Measurements from ENCODE around the gene FSIP1.
A peak's percentile ranks its signal among the peaks of the same experiment; 100 is the strongest.

Gene FSIP1

GRCh38 chr15:39770748-39771689 is 11.6 kb downstream of the FSIP1 start:
- no peak for TF ChIP-seq CTCF (IDR thresholded peaks at IDR 0.05; ENCODE audit: insufficient read depth, low read depth, low read length, missing control alignments)
- no peak overlapping the region for H3K4me3 ChIP-seq (ENCODE audit: low read length)
- DNase-seq (ENCODE audit: low read depth), result no peak

GRCh38 chr15:39767921-39768320 is 14.7 kb downstream of the FSIP1 start:
- TF ChIP-seq CTCF (IDR thresholded peaks at IDR 0.05; ENCODE audit: insufficient read depth, low read depth, low read length, missing control alignments), result no peak
- DNase-seq (ENCODE audit: low read depth), result no peak
- H3K4me3 ChIP-seq (ENCODE audit: low read length), result no peak overlapping the region

- no peak overlapping the region for H3K4me3 ChIP-seq (ENCODE audit: low read length)
- TF ChIP-seq CTCF (IDR thresholded peaks at IDR 0.05; ENCODE audit: insufficient read depth, low read depth, low read length, missing control alignments), result no peak
- DNase-seq (ENCODE audit: low read depth), result no peak
Measured at GRCh38 chr15:39761006-39761405, 21.6 kb downstream of the FSIP1 start.

- peak; percentile 69 for TF ChIP-seq CTCF (IDR thresholded peaks at IDR 0.05; ENCODE audit: insufficient read depth, low read depth, low read length, missing control alignments)
- H3K4me3 ChIP-seq (ENCODE audit: low read length), result no peak overlapping the region
- DNase-seq (ENCODE audit: low read depth), result peak; percentile 74
Measured at GRCh38 chr15:39756806-39757522, 25.7 kb downstream of the FSIP1 start.

GRCh38 chr15:39752991-39753390 is 29.6 kb downstream of the FSIP1 start:
- no peak overlapping the region for H3K4me3 ChIP-seq (ENCODE audit: low read length)
- no peak for TF ChIP-seq CTCF (IDR thresholded peaks at IDR 0.05; ENCODE audit: insufficient read depth, low read depth, low read length, missing control alignments)
- DNase-seq (ENCODE audit: low read depth), result no peak

GRCh38 chr15:39752246-39752645 is 30.4 kb downstream of the FSIP1 start:
- no peak overlapping the region for H3K4me3 ChIP-seq (ENCODE audit: low read length)
- TF ChIP-seq CTCF (IDR thresholded peaks at IDR 0.05; ENCODE audit: insufficient read depth, low read depth, low read length, missing control alignments), result no peak
- DNase-seq (ENCODE audit: low read depth), result no peak

All from epithelial cell of esophagus (primary cell).